Neural crest cell (in vitro differentiated cells): ENCODE data around the gene DACH1. TPM values are rescaled to one million over a fixed set of nuclear protein-coding genes. Genes with fewer than 3 reads are reported as not detected.

ENCODE experiments used
- DNase-seq: peaks from one replicate; pipeline ENCODE4 v3.0.0; 2021; ENCODE audit warnings: low read depth, mixed read lengths, low spot score
- H3K27ac Mint-ChIP-seq: one replicate; pipeline ENCODE4 v1.8.0; 2021; ENCODE audit warnings: mild to moderate bottlenecking, mixed read lengths; ENCODE audit not compliant: unreplicated experiment
- H3K27me3 Mint-ChIP-seq: 2 replicates; pipeline ENCODE4 v1.8.0; 2021; ENCODE audit warnings: low read depth, mild to moderate bottlenecking, mixed read lengths
- H3K36me3 Mint-ChIP-seq: 2 replicates; pipeline ENCODE4 v1.8.0; 2021; ENCODE audit warnings: low read depth, mild to moderate bottlenecking, mixed read lengths
- H3K4me1 Mint-ChIP-seq: 2 replicates; pipeline ENCODE4 v1.8.0; 2021; ENCODE audit warnings: mixed read lengths
- H3K4me3 Mint-ChIP-seq: one replicate; pipeline ENCODE4 v1.8.0; 2021; ENCODE audit warnings: mild to moderate bottlenecking, mixed read lengths
- H3K9me3 Mint-ChIP-seq: 2 replicates; pipeline ENCODE4 v1.8.0; 2021; ENCODE audit warnings: mixed read lengths
- CTCF ChIP-seq: fragments of 200-600 bp; sonication (generic); conservative IDR thresholded peaks from 2 replicates; pipeline ENCODE4 v1.5.0; 2021; ENCODE audit warnings: antibody characterized with exemption, mild to moderate bottlenecking
- total RNA-seq: library from RNA; stranded (reverse); gene quantifications from 2 replicates; pipeline ENCODE4 v1.2.1, GENCODE V29; 2021

Gene DACH1
- total RNA-seq, 1 donor from 2014 or later = 23.7 TPM

- H3K9me3 Mint-ChIP-seq = no peaks in the 10 kb centered on the region
These were observed 257.7 kb downstream of the DACH1 start for GRCh38 chr13:71609271-71609670.

GRCh38 chr13:71607575-71607974 is 259.4 kb downstream of the DACH1 start:
- Mint-ChIP-seq H3K36me3 (no peaks in the 10 kb centered on the region), H3K9me3 (no peaks in the 10 kb centered on the region), H3K4me3 (no peak overlapping the region), H3K27me3 (no peaks in the 10 kb centered on the region), H3K4me1 (no peaks in the 10 kb centered on the region), H3K27ac (no peak overlapping the region)
- TF ChIP-seq CTCF = no peak
- DNase-seq = no peak

More at GRCh38 chr13:71609271-71609670, 257.7 kb downstream of the DACH1 start:
- no peak for DNase-seq
- Mint-ChIP-seq H3K27ac (no peak overlapping the region), H3K36me3 (peaks cover 4% of the 10 kb centered on the region), H3K27me3 (no peaks in the 10 kb centered on the region), H3K4me3 (no peak overlapping the region), H3K4me1 (no peaks in the 10 kb centered on the region)
- no peak for TF ChIP-seq CTCF

- Mint-ChIP-seq H3K27me3 (no peaks in the 10 kb centered on the region), H3K36me3 (no peaks in the 10 kb centered on the region), H3K9me3 (no peaks in the 10 kb centered on the region), H3K4me3 (no peak overlapping the region), H3K27ac (no peak overlapping the region), H3K4me1 (peaks cover 4% of the 10 kb centered on the region)
- no peak for TF ChIP-seq CTCF
- DNase-seq = no peak
These were observed 260.2 kb downstream of the DACH1 start for GRCh38 chr13:71606818-71607217.

GRCh38 chr13:71605744-71606143 is 261.3 kb downstream of the DACH1 start:
- H3K4me1 Mint-ChIP-seq = peaks cover 4% of the 10 kb centered on the region

GRCh38 chr13:71603255-71603654 is 263.7 kb downstream of the DACH1 start:
- Mint-ChIP-seq H3K27me3 (no peaks in the 10 kb centered on the region), H3K27ac (no peak overlapping the region), H3K36me3 (no peaks in the 10 kb centered on the region), H3K4me1 (peaks cover 4% of the 10 kb centered on the region), H3K9me3 (no peaks in the 10 kb centered on the region), H3K4me3 (no peak overlapping the region)
- DNase-seq = no peak
- TF ChIP-seq CTCF = no peak

More at GRCh38 chr13:71605744-71606143, 261.3 kb downstream of the DACH1 start:
- DNase-seq = no peak
- TF ChIP-seq CTCF = no peak
- Mint-ChIP-seq H3K27ac (no peak overlapping the region), H3K36me3 (no peaks in the 10 kb centered on the region), H3K27me3 (no peaks in the 10 kb centered on the region), H3K9me3 (no peaks in the 10 kb centered on the region), H3K4me3 (no peak overlapping the region)

- no peak for TF ChIP-seq CTCF
- Mint-ChIP-seq H3K27me3 (no peaks in the 10 kb centered on the region), H3K4me3 (no peak overlapping the region), H3K36me3 (no peaks in the 10 kb centered on the region), H3K9me3 (no peaks in the 10 kb centered on the region), H3K27ac (no peak overlapping the region), H3K4me1 (peaks cover 4% of the 10 kb centered on the region)
- DNase-seq = no peak
These were observed 264.7 kb downstream of the DACH1 start for GRCh38 chr13:71602344-71602743.
